HG03565 (cell line): ENCODE data around the gene HLA-DPB1.
"Not testable (repeated sequence)": the region's sequence is repeated elsewhere in the genome, so short reads cannot be mapped to it uniquely, and the experiment has no call there.

Experiments
- ATAC-seq: cut with Tn5 transposase; IDR thresholded peaks from one replicate; pipeline ENCODE4 v1.9.1; 2021; ENCODE audit warnings: mild to moderate bottlenecking, moderate library complexity; ENCODE audit not compliant: unreplicated experiment

Gene HLA-DPB1

GRCh38 chr6:33101121-33101737, 25.4 kb downstream of the HLA-DPB1 start:
- ATAC-seq, result not testable (repeated sequence)

DNA sequence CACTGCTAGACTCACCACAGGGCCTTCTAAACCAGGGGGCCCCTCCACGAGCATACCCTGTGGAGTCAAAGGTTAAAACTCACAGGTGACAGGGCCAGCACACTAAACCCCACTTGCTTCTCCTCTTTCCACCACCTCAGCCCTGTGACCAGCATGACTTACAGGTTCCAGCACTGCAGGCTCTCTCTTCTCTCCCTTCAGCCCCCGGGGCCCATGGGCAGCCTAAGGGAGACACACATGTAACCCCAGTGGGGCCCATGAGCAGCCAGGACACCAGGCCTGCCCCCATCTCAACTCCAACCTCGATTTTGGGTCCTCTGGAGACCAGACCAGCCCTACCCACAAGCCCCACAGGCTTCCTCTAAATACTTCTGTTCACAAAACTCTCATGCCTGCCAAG, 28.0 kb downstream of the HLA-DPB1 start:
- ATAC-seq, result no peak

DNA sequence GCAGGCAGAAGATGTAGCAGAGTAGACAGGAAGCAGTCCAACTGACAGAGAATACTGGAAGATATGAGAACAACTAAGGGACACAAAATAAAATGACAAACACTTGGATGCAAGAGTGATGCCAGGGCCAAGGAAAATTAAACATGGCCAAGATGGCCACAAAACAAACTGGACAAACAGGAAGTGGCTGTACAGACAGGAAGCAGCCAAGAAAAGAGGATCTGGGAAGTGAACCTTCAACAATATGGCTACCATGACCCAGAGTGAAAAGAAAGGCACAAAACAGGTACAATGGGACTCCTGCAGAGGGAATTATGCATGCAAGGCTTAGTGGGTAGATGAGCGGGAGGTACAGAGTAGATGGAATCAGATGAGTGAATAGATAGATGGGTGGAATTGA, 29.1 kb downstream of the HLA-DPB1 start:
- no peak for ATAC-seq

DNA sequence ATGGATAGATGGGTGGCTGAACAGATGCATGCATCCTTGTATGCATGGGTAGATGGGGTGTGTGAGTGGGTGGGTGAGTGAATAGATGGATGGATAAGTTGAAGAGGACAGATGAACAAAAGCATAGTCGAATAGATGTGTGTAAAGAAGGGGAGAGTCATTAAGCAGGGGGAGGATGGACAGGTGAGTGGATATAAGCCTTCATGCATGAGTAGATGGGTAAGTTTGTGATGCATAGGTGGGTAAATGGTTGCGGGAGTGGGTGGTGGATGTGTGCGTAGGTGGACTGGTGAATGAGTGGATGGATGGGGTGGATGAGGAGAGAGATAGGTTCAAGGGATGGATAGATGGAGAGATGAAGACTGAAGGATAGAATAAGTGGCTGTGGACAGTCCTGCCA, 29.6 kb downstream of the HLA-DPB1 start:
- no peak for ATAC-seq

- no peak for ATAC-seq
Observed at GRCh38 chr6:33105916-33106871, 30.4 kb downstream of the HLA-DPB1 start.

- ATAC-seq, result no peak
Observed at GRCh38 chr6:33107641-33108040, 31.9 kb downstream of the HLA-DPB1 start.

DNA sequence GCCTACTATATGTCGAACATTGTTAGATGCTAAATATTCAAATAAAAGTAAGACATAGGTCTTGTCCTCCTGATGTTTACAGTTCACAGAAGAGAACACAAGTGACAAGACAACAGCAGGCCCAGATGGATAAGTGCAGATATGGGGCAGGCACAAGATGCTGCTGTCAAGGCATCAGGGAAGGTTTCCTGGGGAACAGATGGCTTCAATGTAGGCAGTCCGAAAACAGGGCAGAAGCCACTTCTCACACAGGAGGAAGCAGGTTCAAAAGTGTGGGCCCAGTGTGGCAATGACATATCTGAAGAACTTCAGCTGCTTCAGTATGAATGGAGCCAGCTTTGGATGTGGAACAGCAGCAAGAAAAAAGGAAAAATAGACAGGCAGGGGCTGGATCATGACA, 32.5 kb downstream of the HLA-DPB1 start:
- ATAC-seq, result no peak

DNA sequence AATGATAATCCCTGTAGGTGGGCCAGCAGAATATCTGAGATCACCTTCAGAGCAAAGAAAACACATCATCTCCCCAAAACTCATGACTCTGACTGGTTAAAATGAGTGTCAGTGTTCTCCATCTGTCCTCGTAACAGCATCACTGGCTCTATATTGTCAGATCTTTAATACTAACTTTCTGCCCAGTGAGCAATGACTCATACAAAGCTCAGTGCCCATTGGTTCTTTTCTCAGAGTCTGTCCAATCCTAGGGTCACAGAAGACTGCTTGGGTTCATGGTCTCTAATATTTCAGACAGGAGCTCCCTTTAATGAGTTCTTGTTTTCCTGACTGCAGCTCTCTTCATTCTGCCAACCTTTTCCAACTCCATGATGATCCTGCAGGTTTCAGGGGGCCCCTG, 36.4 kb downstream of the HLA-DPB1 start:
- peak; percentile 88 for ATAC-seq

DNA sequence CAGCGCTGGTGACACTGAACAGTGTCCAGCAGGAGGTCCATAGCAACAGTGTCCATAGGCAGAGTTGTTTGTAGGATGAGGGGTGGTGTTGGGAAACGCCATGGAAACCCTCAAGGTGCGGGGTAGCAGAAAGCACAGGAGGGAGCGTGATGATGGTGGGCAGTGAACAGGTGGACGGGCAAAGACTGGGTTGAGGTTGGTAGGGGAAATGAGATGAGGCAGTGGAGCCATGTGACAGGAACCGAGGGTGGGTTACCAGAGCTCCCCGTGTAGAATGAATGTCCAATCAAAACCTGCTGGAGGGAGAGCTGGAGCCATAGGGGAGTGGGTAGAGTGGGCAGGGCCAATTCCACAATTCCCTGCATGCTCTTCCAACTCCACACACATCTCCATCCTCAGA, 38.0 kb downstream of the HLA-DPB1 start:
- ATAC-seq, result no peak

GRCh38 chr6:33114406-33114805, 38.6 kb downstream of the HLA-DPB1 start:
- no peak for ATAC-seq

DNA sequence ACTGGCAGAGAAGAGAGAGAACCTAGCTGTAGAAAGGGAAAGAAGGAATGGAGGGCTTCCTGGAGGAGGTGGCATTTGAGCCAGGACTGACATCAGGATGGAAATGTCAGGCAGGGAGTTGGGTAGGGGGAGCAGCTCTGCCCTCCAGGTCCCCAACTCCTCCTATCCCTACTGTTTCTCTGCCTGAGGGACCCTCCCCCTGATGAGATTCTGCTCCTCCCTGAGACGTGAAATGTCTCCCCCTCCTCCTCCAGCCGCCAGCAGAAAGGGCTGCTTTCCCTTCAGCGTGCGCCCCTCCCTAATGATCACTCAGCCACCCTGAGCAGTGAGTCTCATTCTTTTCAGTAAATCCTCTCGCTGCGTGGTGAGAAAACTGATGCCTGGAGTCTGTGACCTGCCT, 40.6 kb downstream of the HLA-DPB1 start:
- ATAC-seq, result no peak

DNA sequence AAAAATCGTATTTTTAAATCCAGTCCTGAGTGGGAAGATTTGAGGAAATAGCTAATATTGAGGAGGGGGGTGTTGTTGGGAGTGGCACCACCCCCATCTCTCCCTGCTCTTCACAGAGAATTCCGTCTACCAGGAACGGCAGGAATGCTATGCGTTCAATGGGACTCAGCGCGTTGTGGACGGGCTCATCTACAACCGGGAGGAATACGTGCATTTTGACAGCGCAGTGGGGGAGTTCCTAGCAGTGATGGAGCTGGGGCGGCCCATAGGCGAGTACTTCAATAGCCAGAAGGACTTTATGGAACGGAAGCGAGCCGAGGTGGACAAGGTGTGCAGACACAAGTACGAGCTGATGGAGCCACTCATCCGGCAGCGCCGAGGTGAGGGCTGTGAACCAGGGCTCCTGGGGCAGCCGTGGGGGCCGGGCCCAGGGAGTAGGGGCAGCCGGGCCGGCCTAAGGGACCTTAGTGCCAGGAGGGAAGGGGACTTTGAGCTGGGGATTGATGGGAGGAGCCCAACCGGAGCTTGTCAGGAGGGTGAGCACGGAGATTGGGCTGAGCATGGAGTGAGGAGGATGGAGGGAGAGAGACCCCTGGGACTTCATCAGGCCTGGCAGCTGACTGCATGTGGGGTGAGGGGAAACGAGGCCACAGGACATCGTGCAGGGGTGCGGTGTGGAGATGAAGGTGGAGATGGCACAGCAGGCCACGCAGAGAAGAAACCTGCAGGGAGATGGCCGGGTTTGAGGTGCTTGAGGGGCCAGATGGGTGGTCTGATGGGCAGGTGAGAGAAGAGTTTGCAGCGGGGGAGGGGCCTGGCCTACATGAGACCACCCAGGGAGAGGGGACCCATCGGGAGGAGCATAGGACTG, 41.3 kb downstream of the HLA-DPB1 start:
- no peak for ATAC-seq

DNA sequence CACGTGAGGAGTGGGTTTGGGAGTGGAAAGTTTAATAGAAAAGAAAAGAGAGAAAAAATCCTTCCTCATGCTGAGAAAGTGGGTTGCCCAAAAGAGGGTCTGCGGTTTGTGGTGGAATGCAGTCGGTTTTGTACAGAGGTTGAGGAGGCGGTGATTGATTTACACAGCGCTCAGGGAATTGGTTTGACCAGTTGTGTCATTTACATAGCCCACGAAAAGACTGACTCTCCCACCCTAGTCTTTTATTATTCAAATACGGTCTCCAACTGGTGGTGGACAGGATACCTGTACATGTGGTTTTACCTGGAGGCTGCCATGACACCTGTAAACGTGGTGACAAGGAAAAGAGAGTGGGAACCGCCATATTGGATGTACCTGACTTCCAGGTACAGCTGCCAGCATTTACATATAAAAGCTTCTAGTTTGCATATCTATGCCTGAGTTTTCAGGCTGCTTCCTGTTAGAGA, 42.1 kb downstream of the HLA-DPB1 start:
- no peak for ATAC-seq

DNA sequence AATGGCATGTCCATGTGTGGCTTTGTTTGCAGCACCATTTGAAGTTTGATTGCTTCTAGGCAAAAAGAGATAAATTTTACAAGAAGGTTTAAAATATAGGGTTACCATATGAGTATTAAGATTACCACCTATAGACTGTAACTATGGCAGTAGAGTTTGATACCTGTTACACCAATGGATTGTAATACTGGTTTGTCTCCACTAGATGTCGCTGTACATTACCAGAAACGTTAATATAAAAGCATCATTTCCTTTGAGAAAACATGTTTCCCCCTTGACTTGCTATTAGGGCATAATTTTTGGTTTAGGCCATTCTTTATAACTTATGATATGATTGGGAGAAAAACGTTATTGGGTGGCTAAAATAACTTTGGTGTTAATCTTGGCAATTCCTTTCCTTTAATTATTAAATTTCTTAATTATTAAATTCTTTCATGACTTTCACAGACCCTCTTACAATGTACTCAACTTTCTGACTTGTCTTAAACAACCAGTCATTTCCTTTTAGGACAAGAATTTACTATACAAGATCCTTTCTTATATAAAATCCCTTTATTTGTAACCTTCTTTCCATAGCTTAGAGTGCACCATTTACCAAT, 42.8 kb downstream of the HLA-DPB1 start:
- no peak for ATAC-seq

DNA sequence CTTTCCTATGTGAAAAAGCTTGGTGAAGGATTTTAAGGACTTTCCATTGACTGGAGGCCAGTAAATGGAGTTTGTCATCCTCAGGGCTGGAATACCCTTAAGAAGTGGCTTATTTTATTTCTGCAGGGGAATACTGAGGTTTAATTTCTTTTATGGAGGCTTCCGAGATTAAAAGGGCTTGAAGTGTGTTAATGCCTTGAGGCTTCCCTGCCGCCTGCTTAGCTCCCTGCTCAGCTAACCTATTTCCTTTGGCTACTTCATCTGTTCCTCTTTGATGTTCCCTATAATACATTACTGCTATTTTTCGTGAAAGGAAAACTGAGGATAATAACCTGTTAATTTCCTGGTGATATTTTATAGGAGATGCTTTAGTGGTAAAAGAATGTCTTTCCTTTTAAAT, 44.2 kb downstream of the HLA-DPB1 start:
- ATAC-seq, result no peak

GRCh38 chr6:33123181-33123580, 47.4 kb downstream of the HLA-DPB1 start:
- ATAC-seq, result no peak

DNA sequence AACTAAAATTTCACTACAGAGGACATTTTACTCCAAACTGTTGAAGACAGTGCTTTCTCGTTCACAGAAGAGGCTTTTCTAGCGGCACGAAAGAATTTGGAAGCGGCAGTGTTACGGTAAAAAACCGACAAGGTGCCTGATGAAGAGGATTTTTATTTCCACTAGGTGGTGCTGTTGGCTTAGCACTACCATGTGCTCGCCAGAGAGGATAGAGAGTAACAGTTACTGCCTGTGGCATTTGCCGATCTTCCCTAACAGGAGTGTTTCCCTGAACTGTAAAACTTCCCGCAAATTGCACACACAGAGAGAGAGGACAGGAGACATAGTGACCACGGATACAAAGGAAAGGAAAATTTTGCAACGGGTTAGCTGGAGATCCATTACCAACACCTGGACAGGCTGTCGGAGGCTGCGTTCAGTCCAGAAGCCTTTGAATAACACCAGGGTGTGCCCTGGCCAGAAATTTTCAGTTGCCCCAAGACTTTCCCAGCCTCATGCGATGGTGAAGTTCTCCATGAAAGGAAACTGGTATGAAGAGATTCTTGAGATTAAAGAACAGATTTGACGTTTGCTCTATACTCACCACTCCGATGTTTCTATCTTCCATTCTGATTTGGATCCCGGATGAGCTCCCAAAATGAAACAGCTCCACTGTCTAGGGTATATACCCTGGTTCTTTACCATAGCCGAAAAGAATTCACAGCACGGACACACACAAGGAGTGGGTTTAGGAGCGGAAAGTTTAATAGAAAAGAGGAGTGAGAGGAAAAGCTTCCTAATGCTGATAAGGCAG, 48.1 kb downstream of the HLA-DPB1 start:
- ATAC-seq, result no peak

DNA sequence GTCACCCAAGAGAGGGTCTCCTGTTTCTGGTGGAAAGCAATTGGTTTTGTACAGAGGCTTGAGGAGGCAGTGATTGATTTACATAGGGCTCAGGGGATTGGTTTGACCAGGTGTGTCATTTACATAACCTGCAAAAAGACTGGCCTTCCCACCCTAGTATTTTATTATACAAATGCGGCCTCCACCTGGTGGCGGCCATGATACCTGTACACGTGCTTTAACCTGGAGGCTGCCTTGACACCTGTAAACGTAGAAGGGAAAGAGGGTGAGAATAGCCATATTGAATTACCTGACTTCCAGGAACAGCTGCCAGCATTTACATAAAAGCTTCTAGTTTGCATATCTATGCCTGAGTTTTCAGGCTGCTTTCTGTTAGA, 48.7 kb downstream of the HLA-DPB1 start:
- no peak for ATAC-seq

- ATAC-seq, result no peak
Observed at GRCh38 chr6:33124947-33125346, 49.2 kb downstream of the HLA-DPB1 start.

GRCh38 chr6:33126101-33126714, 50.4 kb downstream of the HLA-DPB1 start:
- no peak for ATAC-seq
